OCI-LY7 (cell line): ENCODE data around the gene FUT7. TPM values are rescaled to one million over a fixed set of nuclear protein-coding genes. Genes with fewer than 3 reads are reported as not detected.

ENCODE experiments used
- BruUV-seq: library from RNA; stranded (reverse); fragments of 400-500 nt; replicated peaks from 2 replicates; lab custom pipeline; 2021; lab: Mats Ljungman, UMichigan
- CTCF ChIA-PET: fragments of 300-600 bp; sonication (Branson Sonifier 250); formaldehyde crosslinking; loops from one replicate; lab custom pipeline; 2022; ENCODE audit warnings: antibody characterized with exemption; ENCODE audit not compliant: unreplicated experiment; lab: Charles Lee
- POLR2A ChIA-PET: fragments of 300-600 bp; sonication (Branson Sonifier 250); formaldehyde crosslinking; loops from one replicate; lab custom pipeline; 2022; ENCODE audit warnings: antibody characterized with exemption; lab: Charles Lee
- DNase-seq: peaks from one replicate; pipeline ENCODE4 v3.0.0-alpha.2; 2015; ENCODE audit warnings: low spot score
- H2AFZ ChIP-seq: fragments of 200-600 bp; sonication (generic), shearing (Covaris generic); 2 replicates; pipeline ENCODE4 v1.6.1; 2014; ENCODE audit warnings: mild to moderate bottlenecking, antibody characterized with exemption, low read length, moderate library complexity
- H3K27ac ChIP-seq: fragments of 200-600 bp; sonication (generic); 2 replicates; pipeline ENCODE4 v1.5.1; 2014; ENCODE audit warnings: mixed run types, low read depth, mild to moderate bottlenecking, moderate library complexity, low read length, inconsistent platforms; ENCODE audit not compliant: poor library complexity, severe bottlenecking
- H3K36me3 ChIP-seq: fragments of 200-600 bp; sonication (generic); 2 replicates; pipeline ENCODE4 v1.6.1; 2014; ENCODE audit warnings: mild to moderate bottlenecking, antibody characterized with exemption, low read length, moderate library complexity, mixed read lengths; ENCODE audit not compliant: insufficient read depth
- H3K4me1 ChIP-seq: fragments of 200-600 bp; sonication (generic); 2 replicates; pipeline ENCODE4 v1.5.1; 2014; ENCODE audit warnings: mild to moderate bottlenecking, low read length; ENCODE audit not compliant: insufficient read depth, poor library complexity, severe bottlenecking
- H3K4me2 ChIP-seq: fragments of 200-600 bp; sonication (generic); 2 replicates; pipeline ENCODE4 v1.6.1; 2014; ENCODE audit warnings: mild to moderate bottlenecking, low read length
- H3K4me3 ChIP-seq: fragments of 200-600 bp; sonication (generic); 2 replicates; pipeline ENCODE4 v1.5.1; 2014; ENCODE audit warnings: mild to moderate bottlenecking, low read depth, low read length; ENCODE audit not compliant: poor library complexity, severe bottlenecking
- H3K79me2 ChIP-seq: fragments of 200-600 bp; sonication (generic); 2 replicates; pipeline ENCODE4 v1.6.1; 2016; ENCODE audit warnings: low read depth, mild to moderate bottlenecking, low read length, moderate library complexity, mixed read lengths; ENCODE audit not compliant: insufficient read depth
- H3K9me2 ChIP-seq: fragments of 200-600 bp; sonication (generic); 2 replicates; pipeline ENCODE4 v1.6.1; 2016; ENCODE audit warnings: mild to moderate bottlenecking, low read length, mixed read lengths; ENCODE audit not compliant: insufficient read depth
- H3K9me3 ChIP-seq: fragments of 200-600 bp; sonication (generic); 2 replicates; pipeline ENCODE4 v1.6.1; 2014; ENCODE audit warnings: mild to moderate bottlenecking, mixed run types, low read length, mixed read lengths
- H4K20me1 ChIP-seq: fragments of 200-600 bp; sonication (generic); 2 replicates; pipeline ENCODE4 v1.6.1; 2014; ENCODE audit warnings: mild to moderate bottlenecking, antibody characterized with exemption, low read length, moderate library complexity, mixed read lengths; ENCODE audit not compliant: insufficient read depth
- EZH2phosphoT487 ChIP-seq: fragments of 200-600 bp; sonication (generic); IDR thresholded peaks from 2 replicates; pipeline ENCODE4 v1.6.1; 2018; ENCODE audit warnings: low read depth, borderline replicate concordance, mild to moderate bottlenecking, mixed run types, antibody characterized with exemption, low read length, moderate library complexity, mixed read lengths
- intact Hi-C: fragments of 100-400 bp; cut with micrococcal nuclease; formaldehyde crosslinking; loops from one replicate; pipeline ENCODE4 v1.10.0; 2022; ENCODE audit not compliant: unreplicated experiment
- total RNA-seq, 2 experiments: library from RNA; depleted of rRNA in 1 of 2; stranded (reverse); fragments of >200 nt in 1 of 2; shearing (Covaris generic) in 1 of 2; gene quantifications; 2 replicates each; pipeline ENCODE4 v1.2.3, GENCODE V29; 2014 to 2022
- TF ChIP-seq, protein P1 (sequence below): fragments of 200-600 bp; sonication (generic); conservative IDR thresholded peaks from 2 replicates; pipeline ENCODE4 v1.5.1; 2014; ENCODE audit warnings: mild to moderate bottlenecking, antibody characterized with exemption, low read length, moderate library complexity, mixed read lengths

Gene FUT7
- total RNA-seq, 2 experiments from 2014 or later: 0.21 TPM; not detected in 1

DNA sequence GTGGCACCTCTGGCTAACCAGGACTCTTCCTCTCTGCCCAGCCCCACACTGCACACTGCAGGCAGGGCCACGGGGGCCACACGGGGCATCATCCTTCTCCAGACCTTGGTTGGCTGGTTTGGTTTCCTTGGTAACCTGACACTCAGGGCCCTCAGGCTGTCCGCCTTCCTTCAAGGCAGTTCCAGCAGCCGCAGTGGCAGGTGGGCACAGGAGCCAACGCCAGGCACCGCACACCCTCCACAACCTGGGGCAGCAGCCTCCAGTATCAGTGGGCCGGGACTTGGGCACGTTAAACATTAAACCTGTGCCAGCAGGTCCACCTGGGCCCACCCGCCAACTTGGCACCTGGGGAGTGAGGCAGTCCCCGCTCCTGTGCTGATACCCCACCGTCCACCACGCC, 12.1 kb upstream of the FUT7 start:
- Histone ChIP-seq H4K20me1 (0 out of 2 replicates have a peak, but pooled peaks cover 3% of the 10 kb centered on the region), H2AFZ (no peak overlapping the region), H3K79me2 (no peaks in the 10 kb centered on the region), H3K4me2 (no peak overlapping the region), H3K36me3 (no peaks in the 10 kb centered on the region), H3K4me1 (peaks cover 4% of the 10 kb centered on the region), H3K9me3 (no peaks in the 10 kb centered on the region), H3K27ac (no peak overlapping the region), H3K4me3 (no peak overlapping the region), H3K9me2 (no peaks in the 10 kb centered on the region)
- TF ChIP-seq, protein P1, sequence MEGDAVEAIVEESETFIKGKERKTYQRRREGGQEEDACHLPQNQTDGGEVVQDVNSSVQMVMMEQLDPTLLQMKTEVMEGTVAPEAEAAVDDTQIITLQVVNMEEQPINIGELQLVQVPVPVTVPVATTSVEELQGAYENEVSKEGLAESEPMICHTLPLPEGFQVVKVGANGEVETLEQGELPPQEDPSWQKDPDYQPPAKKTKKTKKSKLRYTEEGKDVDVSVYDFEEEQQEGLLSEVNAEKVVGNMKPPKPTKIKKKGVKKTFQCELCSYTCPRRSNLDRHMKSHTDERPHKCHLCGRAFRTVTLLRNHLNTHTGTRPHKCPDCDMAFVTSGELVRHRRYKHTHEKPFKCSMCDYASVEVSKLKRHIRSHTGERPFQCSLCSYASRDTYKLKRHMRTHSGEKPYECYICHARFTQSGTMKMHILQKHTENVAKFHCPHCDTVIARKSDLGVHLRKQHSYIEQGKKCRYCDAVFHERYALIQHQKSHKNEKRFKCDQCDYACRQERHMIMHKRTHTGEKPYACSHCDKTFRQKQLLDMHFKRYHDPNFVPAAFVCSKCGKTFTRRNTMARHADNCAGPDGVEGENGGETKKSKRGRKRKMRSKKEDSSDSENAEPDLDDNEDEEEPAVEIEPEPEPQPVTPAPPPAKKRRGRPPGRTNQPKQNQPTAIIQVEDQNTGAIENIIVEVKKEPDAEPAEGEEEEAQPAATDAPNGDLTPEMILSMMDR: no peak
- TF ChIP-seq EZH2phosphoT487: no peak
- intact Hi-C loops: no loop called here
- no TSS peak for BruUV-seq
- ChIA-PET CTCF (interaction anchor here (1.1 kb wide), 1 partner anchor 8 kb away, joined by 3 read pairs; no protein-coding TSS in a partner anchor), POLR2A (no interaction called here)
- DNase-seq: no peak

DNA sequence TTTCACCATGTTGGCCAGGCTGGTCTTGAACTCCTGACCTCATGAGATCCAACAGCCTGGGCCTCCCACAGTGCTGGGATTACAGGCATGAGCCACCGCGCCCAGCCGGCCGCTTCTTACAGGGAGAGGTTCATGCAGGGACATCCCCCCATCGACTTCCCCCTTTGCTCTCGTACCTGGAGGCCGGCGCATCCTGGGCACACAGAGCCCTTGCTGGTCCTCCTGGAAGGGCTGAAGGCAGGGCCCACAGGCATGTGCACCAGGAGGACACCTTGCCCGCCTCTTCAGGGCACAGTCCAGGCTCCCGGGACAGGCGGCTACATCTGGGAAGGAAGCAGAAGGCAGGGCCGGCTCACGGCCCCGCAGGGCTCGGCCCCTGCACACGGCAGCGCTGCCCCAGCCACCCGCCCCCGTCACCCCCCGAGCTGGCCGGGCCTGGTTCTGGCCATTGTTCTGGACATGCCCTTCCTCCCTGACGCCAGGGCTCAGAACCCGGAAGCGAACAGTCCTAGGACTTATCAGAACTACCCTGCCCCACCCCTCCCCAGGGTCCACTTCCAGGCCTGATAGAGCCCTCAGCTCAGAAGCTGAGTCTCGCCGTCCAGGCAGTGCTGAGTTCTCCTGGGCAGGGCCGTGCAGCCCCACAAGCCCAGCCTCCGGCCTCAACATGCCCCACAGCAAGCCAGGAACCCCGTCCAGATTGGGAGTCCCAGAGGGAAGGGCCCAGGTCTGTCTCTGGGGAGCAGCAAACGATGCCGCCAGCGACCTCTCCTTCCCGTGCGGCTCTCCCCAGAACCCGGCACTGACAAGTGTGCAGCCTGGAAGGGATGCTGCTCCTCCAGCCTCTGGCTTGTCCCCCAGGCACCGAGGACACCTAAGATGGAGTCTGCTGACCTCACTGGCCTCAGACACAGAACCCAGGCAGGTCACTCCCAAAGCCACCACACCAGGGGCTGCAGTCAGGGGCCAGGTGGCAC, 11.2 kb upstream of the FUT7 start:
- Histone ChIP-seq H4K20me1 (0 out of 2 replicates have a peak, but pooled peaks cover 3% of the 10 kb centered on the region), H3K9me3 (no peaks in the 10 kb centered on the region), H2AFZ (no peak overlapping the region), H3K4me3 (no peak overlapping the region), H3K9me2 (no peaks in the 10 kb centered on the region), H3K27ac (no peak overlapping the region), H3K79me2 (no peaks in the 10 kb centered on the region), H3K4me2 (no peak overlapping the region), H3K4me1 (peaks cover 4% of the 10 kb centered on the region), H3K36me3 (no peaks in the 10 kb centered on the region)
- no TSS peak for BruUV-seq
- ChIA-PET CTCF (interaction anchor here (1.1 kb wide), 1 partner anchor 7 kb away, joined by 3 read pairs; no protein-coding TSS in a partner anchor), POLR2A (no interaction called here)
- no peak for TF ChIP-seq EZH2phosphoT487
- TF ChIP-seq, protein P1: no peak
- no peak for DNase-seq
- intact Hi-C loops: no loop called here
